Fibroblast of skin of abdomen (primary cell): ENCODE data around the gene RBM39.
"Not testable (repeated sequence)": the region's sequence is repeated elsewhere in the genome, so short reads cannot be mapped to it uniquely, and the experiment has no call there.

ENCODE experiments used
- DNase-seq: peaks from one replicate; pipeline ENCODE4 v3.0.0-alpha.2; 2013

Gene RBM39

GRCh38 chr20:35704514-35705261 lies 37.4 kb downstream of the RBM39 start:
- no peak for DNase-seq

- DNase-seq, result no peak
Measured at GRCh38 chr20:35702824-35703695, 39.0 kb downstream of the RBM39 start.

DNA sequence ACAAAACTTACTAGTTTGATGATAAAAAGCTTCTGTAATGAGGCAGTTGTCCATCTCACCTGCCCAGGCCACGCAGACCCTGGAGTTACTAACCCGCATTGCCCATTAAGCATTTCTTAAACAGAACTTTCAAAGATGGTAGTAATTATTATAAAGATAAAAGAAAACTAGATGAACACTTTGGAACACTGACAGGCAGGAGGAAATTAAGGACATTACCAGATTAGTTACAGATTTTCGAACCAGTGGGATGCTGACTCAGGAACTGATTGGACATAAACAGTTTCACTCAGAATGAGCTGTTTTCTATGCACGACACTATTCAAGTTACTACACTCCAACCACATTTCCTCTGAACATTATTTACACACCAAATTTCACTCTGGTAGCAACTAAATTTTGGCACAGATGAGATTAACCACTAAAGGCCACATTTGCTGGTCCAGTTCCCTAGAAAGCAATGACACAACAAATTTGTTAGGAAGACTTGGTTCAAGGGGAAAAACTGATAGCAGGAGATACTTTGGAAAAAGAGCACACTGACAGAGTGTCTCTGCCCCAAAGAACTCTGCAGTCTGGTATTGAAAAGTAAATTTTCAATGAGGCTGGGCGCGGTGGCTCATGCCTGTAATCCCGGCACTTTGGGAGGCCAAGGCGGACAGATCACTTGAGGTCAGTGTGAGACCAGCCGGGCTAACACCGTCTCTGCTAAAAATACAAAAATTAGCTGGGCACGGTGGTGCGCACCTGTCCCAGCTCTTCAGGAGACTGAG lies 39.8 kb downstream of the RBM39 start:
- peak; percentile 55 for DNase-seq

GRCh38 chr20:35700625-35701148 lies 41.4 kb downstream of the RBM39 start:
- no peak for DNase-seq

DNA sequence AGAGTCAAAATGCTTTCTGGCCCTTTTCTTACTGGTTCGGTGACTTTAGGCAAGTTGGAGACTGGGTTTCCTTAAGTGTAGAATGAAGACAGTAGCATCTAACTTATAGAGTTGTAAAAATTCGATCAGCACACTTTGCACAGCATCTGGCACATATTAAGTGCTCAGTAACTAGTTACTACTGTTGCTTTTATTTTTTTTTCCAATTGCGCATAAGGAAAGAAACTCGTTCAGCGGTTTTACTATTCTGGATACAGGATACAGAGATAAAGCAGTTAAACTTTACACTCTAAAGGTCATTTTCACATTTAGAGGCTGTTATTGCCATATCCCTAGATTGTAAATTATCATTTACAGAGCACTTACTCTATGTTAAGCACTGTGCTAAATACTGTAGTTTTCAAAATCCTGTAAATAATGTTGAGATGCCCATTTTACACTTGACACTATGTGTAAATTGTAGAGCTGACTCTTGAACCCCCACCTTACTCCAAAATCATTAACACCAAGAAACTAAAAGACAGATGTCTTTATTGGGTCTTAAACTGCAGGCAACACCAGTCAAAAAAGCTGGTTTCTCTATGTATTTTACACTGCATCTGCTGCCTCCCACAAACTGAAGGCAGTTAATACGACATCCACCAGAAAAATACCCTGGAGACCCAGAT lies 42.0 kb downstream of the RBM39 start:
- DNase-seq, result no peak

- peak; percentile 81 for DNase-seq
Measured at GRCh38 chr20:35699127-35699956, 42.7 kb downstream of the RBM39 start, which contains the start of the genes NFS1 and ROMO1. Gene NFS1 (minus strand): TSS chr20:35699352. CDS start chr20:35699288, 64 bp downstream. Gene ROMO1 (plus strand): TSS chr20:35699405. CDS start chr20:35699633, 228 bp downstream.

GRCh38 chr20:35698298-35699126 lies 43.5 kb downstream of the RBM39 start:
- DNase-seq, result no peak

DNA sequence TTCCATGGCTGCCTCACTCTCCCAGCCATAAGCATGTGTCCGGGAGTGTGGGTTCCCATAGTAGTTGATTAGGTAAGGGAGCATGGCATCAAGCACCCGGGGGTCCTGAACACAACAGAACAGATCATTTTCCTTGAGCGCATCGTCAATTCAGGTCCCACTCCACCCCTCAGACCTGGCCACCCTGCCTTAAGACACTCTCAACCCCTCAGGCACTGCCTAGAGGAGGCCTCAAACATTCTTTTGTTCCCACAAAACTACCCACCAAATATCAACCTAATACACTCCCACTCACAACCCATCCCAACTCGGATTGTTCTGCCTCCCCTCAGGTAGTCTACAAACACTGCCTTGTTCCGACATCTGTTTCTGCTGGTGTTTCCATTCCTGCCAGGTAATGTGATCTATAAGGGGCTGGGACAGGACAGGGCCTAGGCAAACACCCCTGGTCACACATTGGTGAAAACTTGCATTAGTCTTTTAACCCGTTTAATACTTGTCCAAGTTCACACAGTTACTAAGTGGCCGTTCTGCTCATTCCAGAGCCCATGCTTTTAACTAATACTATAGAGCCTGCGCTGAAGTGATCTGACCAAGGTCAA lies 44.3 kb downstream of the RBM39 start:
- DNase-seq, result no peak

DNA sequence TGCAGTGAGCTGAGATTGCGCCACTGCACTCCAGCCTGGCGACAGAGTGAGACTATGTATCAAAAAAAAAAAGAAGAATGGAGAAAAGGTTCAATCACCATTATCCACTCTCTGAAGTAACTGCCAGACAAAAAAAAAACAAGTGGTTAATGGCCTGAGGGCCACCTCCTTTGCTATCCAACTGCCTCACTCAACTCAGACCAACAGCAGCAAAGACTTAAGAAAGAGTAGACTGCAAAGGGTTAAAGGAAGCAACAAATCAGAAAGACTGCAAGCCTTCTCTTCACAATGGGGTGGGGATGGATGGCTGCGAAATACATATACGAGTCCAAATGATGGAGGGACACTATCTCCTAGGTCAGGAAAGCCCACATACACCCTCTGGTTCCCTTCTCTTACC lies 46.1 kb downstream of the RBM39 start:
- no peak for DNase-seq

GRCh38 chr20:35695245-35695749 lies 46.8 kb downstream of the RBM39 start:
- DNase-seq, result no peak

DNA sequence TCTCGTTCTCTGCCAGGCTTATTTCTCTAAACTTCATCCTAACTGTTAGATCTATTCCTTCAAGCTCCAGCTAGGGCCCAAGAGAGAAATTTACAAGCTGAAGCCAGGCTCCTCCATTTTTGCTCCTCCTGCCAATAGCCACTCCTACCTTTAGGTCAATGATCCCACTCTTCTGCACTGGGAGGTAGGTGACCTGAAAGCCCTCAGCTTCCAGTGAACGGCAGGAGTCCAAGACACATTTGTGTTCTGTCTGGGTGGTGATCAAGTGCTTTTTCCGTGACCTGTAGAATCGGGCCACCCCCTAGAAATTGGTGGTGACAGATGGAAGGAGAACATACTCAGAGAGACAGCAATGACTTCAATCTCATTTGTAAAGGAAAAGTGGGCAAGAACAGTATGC lies 51.8 kb downstream of the RBM39 start:
- no peak for DNase-seq

GRCh38 chr20:35686872-35687271 lies 55.2 kb downstream of the RBM39 start:
- DNase-seq, result not testable (repeated sequence)

DNA sequence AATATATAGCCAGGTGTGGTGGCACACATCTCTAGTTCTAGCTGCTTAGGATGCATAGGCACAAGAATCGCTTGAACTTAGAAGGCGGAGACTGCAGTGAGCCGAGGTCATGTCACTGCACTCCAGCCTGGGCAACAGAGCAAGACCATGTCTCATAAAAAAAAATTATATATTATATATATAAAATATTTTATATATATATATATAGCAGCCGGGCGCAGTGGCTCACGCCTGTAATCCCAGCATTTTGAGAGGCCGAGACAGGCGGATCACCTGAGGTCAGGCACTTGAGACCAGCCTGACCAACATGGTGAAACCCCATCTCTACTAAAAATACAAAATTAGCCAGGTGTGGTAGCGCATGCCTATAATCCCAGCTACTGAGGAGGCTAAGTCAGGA lies 56.7 kb downstream of the RBM39 start:
- not testable (repeated sequence) for DNase-seq

GRCh38 chr20:35681960-35682359 lies 60.1 kb downstream of the RBM39 start:
- no peak for DNase-seq

DNA sequence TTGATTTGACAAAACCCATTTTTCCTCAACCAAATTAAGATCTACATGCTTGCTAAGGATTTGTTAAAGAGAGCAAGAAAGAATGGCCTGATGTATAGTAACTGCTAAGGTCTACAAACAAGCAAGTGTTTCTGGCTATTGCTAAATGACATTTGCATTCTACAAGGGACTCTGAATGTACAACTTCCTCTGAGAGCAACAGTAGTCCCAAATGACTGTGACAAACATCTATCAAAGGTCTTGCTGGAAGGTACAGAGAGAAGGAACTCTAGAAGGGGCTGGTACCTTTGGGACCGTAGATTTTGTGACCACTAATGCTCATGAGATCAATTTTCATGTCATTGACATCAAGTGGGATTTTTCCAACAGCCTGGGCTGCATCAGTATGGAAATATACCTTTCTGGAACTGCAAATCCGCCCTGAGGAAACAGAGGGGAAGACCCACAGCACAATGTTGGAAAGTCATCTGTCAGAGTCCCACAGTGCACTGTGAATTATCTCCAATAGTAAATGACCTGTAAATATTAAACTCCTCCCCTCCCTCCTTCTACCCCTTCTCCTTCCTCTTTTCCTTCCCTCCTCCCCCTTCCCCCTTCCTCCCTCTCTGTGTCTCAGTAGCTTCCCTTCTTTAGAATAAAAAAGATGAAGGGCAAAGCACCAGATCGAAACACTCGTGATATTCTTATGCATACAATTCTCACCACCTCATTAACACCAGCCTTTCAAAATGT lies 61.4 kb downstream of the RBM39 start:
- DNase-seq, result no peak

DNA sequence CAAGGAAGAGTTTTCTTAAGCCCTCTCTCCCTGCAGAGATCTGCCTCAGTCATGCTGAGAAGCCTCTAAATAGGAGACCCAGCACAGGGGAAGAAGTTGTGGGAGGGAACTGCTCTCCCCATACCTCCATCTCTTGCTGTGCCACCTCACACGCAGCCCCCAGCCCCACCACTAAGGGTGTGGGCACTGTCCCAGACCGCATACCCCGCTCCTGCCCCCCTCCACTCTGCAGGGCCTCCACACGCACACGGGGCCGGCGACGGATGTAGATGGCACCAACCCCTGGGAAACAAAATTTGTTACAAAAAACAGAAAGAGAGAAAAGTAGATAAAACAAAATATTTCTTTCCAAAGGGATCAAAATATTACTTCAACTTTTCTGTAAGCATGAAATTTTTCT lies 67.1 kb downstream of the RBM39 start:
- DNase-seq, result no peak

DNA sequence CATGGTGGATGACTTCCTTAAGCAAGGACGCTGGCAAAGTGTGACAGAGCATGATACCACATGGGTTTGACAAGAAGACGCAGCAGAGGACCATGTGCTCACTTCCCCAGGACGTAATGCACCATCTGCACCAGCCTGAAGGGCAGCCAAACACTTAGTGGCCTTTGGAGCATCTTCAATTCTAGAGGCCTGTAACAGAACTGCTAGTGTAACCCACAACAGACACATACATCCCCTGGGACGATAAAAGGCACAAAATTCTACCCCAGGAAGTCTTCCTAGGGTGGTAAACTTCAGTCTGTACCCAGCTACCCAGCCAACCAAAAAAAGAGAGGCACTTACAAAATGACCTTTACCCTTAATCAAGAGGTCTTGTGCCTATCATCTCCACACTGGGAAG lies 68.2 kb downstream of the RBM39 start:
- DNase-seq, result no peak

- no peak for DNase-seq
Measured at GRCh38 chr20:35669681-35670080, 72.4 kb downstream of the RBM39 start.

DNA sequence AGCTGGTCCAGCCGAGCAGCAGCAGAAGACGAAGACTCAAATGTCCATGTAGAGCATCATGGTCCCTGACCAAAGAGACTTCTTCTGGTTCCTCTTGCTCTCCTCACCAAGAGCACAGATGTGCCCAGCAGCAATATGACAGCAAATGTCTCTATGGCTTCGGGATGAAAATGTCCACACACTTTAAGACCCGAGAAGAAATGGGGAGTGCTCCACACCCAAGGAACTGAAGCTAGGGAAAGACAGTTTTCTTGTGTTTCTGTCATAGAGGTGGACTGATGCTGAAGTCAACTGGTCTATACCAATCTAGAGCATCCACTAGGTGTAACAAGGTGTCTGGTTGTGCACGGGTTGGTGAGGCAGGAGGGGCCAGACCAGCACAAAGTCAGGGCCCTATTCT lies 72.8 kb downstream of the RBM39 start:
- no peak for DNase-seq
